HepG2 (cell line): ENCODE measurements around the gene CCDC88A. TPM values are rescaled to one million over a fixed set of nuclear protein-coding genes. Genes with fewer than 3 reads are reported as not detected.
A peak's percentile ranks its signal among the peaks of the same experiment; 100 is the strongest.

Source experiments
- ARID2 ChIP-seq: sonication (generic); formaldehyde crosslinking; IDR thresholded peaks from 2 replicates; pipeline ENCODE4 v1.8.1; 2022; ENCODE audit warnings: mild to moderate bottlenecking, missing genetic modification reagents, borderline replicate concordance
- ATF1 ChIP-seq: IDR thresholded peaks from 2 replicates; pipeline ENCODE4 v1.6.1; 2016; ENCODE audit warnings: mild to moderate bottlenecking, control low read depth
- DR1 ChIP-seq: sonication (generic); formaldehyde crosslinking; IDR thresholded peaks from 2 replicates; pipeline ENCODE4 v1.8.0; 2021; ENCODE audit warnings: mild to moderate bottlenecking, missing genetic modification reagents, inconsistent platforms
- ETV6 ChIP-seq: sonication (generic); formaldehyde crosslinking; conservative IDR thresholded peaks from 2 replicates; pipeline ENCODE4 v1.4.0; 2020; ENCODE audit warnings: missing genetic modification reagents
- HNF4G ChIP-seq, 2 experiments: sonication (generic) in 1 of 2; formaldehyde crosslinking in 1 of 2; IDR thresholded peaks; 2 replicates each; pipeline versions ENCODE4 v1.4.0 to v1.6.1; 2011 to 2020; ENCODE audit warnings: borderline replicate concordance in 2 of 2, low read depth in 2 of 2, mild to moderate bottlenecking in 2 of 2, low read length in 1 of 2, missing genetic modification reagents in 1 of 2, moderate library complexity in 1 of 2
- HOXD1 ChIP-seq: sonication (generic); formaldehyde crosslinking; IDR thresholded peaks from 2 replicates; pipeline ENCODE4 v1.5.0; 2020; ENCODE audit warnings: missing genetic modification reagents
- KAT2B ChIP-seq: fragments of 150-350 bp; IDR thresholded peaks from 2 replicates; pipeline ENCODE4 v1.6.1; 2014; ENCODE audit warnings: low read depth, low read length, borderline replicate concordance
- NR3C1 ChIP-seq: sonication (generic); formaldehyde crosslinking; IDR thresholded peaks from 2 replicates; pipeline ENCODE4 v1.4.0; 2020; ENCODE audit warnings: missing genetic modification reagents
- THAP8 ChIP-seq: sonication (generic); formaldehyde crosslinking; IDR thresholded peaks from 2 replicates; pipeline ENCODE4 v1.5.1; 2020; ENCODE audit warnings: missing genetic modification reagents, mild to moderate bottlenecking, borderline replicate concordance
- ZBTB46 ChIP-seq: sonication (generic); formaldehyde crosslinking; IDR thresholded peaks from 2 replicates; pipeline ENCODE4 v1.4.0; 2020; ENCODE audit warnings: mild to moderate bottlenecking, missing genetic modification reagents, borderline replicate concordance
- ZNF563 ChIP-seq: sonication (generic); formaldehyde crosslinking; IDR thresholded peaks from 2 replicates; pipeline ENCODE4 v1.8.0; 2022; ENCODE audit warnings: mild to moderate bottlenecking, moderate library complexity, missing genetic modification reagents
- ZNF687 ChIP-seq: sonication (generic); formaldehyde crosslinking; IDR thresholded peaks from 2 replicates; pipeline ENCODE4 v1.5.1; 2020; ENCODE audit warnings: mild to moderate bottlenecking, missing genetic modification reagents, moderate library complexity
- ZNF800 ChIP-seq: sonication (generic); formaldehyde crosslinking; IDR thresholded peaks from 2 replicates; pipeline ENCODE4 v1.4.0; 2020; ENCODE audit warnings: missing genetic modification reagents
- ZNF878 ChIP-seq: sonication (generic); formaldehyde crosslinking; IDR thresholded peaks from 2 replicates; pipeline ENCODE4 v1.8.1; 2023; ENCODE audit warnings: mild to moderate bottlenecking, missing genetic modification reagents, moderate library complexity
- ZXDC ChIP-seq: sonication (generic); formaldehyde crosslinking; IDR thresholded peaks from 2 replicates; pipeline ENCODE4 v1.5.0; 2020; ENCODE audit warnings: mild to moderate bottlenecking, missing genetic modification reagents
- polyA plus RNA-seq, 8 experiments: library from polyadenylated mRNA; depleted of rRNA in 3 of 8; stranded (reverse) in 7 of 8; unstranded in 1 of 8; fragments of >200 nt; fragmentation: Illumina TruSeq in 4 of 8; extraction: Trizol in 4 of 8; gene quantifications; 2 replicates each; pipeline versions ENCODE4 v1.2.1 to v1.2.3, GENCODE V29; 2011 to 2016; ENCODE audit warnings: low read depth in 4 of 8, missing spikeins in 1 of 8, mixed read lengths in 1 of 8; ENCODE audit not compliant: insufficient read depth in 1 of 8
- total RNA-seq, 5 experiments: library from RNA; depleted of rRNA; stranded (reverse); fragments of >200 nt; fragmentation: Illumina TruSeq; extraction: Trizol; gene quantifications; 2 replicates each; pipeline ENCODE4 v1.2.3, GENCODE V29; 2016; ENCODE audit warnings: low read depth in 1 of 5

The CCDC88A gene
- total and polyA plus RNA-seq, 2 of the 13 experiments (the other 11 are each of a cell fraction or from before 2014, with no cell fraction given) = 43.2 to 84.1 TPM

- no peak for TF ChIP-seq ZBTB46
- TF ChIP-seq ZNF800 (CRISPR knock-in tag) = peak; percentile 90
- peak; percentile 98 for TF ChIP-seq ZXDC (CRISPR knock-in tag)
- peak; percentile 97; the same call in 1 of the 2 replicates for TF ChIP-seq ETV6 (CRISPR knock-in tag)
- TF ChIP-seq ATF1 (CRISPR knock-in tag) = 0 out of 2 replicates have a peak, but pooled peaks have one; percentile 25
- peak; percentile 98 for TF ChIP-seq ZNF687 (CRISPR knock-in tag)
- peak; percentile 94; the same call in 1 of the 2 replicates for TF ChIP-seq ZNF878 (CRISPR knock-in tag)
- no peak for TF ChIP-seq KAT2B
- peak; percentile 91 for TF ChIP-seq DR1 (CRISPR knock-in tag)
- peak; percentile 13; the same call in 1 of the 2 replicates for TF ChIP-seq THAP8 (CRISPR knock-in tag)
- peak; percentile 89; the same call in 1 of the 2 replicates for TF ChIP-seq ZNF563
- peak; percentile 96 for TF ChIP-seq HOXD1
- peak; percentile 89; the same call in 1 of the 2 replicates for TF ChIP-seq ARID2 (CRISPR knock-in tag)
- peak; percentile 67; the same call in 1 of the 2 replicates for TF ChIP-seq HNF4G (IDR thresholded peaks at IDR 0.05; ENCODE audit: borderline replicate concordance, low read depth, low read length)
- peak; percentile 55; the same call in 1 of the 2 replicates for TF ChIP-seq HNF4G (CRISPR knock-in tag; IDR thresholded peaks at IDR 0.05; ENCODE audit: borderline replicate concordance, low read depth)
- no peak for TF ChIP-seq NR3C1
These were observed at the start of gene CCDC88A (continued) for GRCh38 chr2:55419679-55420438.
